Measurements from ENCODE around the gene UBTD1. TPM values are rescaled to one million over a fixed set of nuclear protein-coding genes. Genes with fewer than 3 reads are reported as not detected.
A peak's percentile ranks its signal among the peaks of the same experiment; 100 is the strongest.
"Not testable (repeated sequence)": the region's sequence is repeated elsewhere in the genome, so short reads cannot be mapped to it uniquely, and the experiment has no call there.

Gene UBTD1
- total RNA-seq, 1 experiment from 2014 or later, result 10.6 TPM

GRCh38 chr10:97562329-97562728, 63.6 kb downstream of the UBTD1 start:
- not testable (repeated sequence) for DNase-seq (ENCODE audit: low spot score)

DNA sequence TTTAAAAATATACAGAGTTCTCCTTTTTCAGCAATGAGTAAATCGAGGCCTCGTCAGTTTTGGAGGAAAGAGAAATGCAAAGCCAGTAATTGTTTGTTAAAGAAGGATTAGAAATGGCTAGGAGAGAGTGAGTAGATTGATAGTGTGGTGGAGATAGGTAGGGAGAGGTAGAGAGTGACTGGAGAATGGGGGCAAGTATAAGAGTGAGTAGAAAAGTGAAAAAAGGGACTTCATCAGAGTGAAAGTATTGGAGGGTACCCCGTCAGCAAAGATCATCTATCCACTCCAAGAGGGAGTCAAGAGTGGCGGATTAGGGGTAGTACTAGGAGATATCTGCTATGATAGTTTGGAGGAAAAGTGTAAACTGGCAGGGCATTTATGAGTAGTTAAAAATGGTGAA, 64.6 kb downstream of the UBTD1 start:
- no peak for DNase-seq (ENCODE audit: low spot score)

GRCh38 chr10:97564776-97565175, 66.1 kb downstream of the UBTD1 start:
- no peak for DNase-seq (ENCODE audit: low spot score)

DNA sequence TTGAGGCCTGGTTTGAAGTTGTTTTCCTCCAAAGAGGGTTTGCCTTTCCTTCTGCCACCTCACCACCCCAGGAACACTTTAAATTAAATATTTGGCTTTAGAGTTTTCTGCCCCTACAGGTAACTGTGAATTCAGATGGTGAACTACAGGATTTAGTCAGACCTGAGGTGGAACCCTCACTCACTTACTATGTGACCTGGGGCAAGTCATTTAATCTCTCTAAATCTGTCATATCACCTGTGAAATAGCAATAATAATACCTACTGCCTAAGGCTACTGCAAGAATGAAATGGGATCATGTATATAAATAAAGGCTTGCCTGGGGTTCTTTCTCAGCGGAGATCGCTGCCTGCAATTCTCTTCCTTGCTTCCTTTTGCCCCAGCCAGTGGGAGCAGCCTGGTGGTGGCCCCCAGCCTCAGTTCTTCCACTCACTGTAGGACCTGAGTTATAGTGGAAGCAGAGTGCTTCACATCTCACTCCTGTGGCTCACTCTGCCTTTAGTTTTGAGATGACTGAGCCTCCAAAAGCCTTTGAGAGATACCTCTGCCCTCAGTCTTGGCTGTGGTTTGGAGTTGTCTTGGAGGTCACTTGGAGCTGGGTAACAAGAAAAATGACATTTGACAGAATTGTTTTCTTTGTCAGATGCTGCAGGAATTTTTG, 67.7 kb downstream of the UBTD1 start:
- DNase-seq (ENCODE audit: low spot score), result no peak

DNA sequence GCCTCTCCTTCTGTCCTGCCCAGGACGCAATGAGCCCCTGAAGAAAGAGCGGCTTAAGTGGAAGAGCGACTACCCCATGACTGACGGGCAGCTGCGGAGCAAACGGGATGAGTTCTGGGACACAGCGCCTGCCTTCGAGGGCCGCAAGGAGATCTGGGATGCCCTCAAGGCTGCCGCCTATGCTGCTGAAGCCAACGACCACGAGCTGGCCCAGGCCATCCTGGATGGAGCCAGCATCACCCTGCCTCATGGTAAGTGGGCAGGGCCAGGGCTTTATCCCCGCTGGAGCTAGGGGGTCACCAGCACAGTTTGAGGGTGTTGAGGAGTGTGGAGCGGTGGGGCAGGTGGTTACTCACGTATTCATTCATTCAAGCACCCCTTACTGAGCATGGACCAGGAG, 69.2 kb downstream of the UBTD1 start:
- DNase-seq (ENCODE audit: low spot score), result no peak

DNA sequence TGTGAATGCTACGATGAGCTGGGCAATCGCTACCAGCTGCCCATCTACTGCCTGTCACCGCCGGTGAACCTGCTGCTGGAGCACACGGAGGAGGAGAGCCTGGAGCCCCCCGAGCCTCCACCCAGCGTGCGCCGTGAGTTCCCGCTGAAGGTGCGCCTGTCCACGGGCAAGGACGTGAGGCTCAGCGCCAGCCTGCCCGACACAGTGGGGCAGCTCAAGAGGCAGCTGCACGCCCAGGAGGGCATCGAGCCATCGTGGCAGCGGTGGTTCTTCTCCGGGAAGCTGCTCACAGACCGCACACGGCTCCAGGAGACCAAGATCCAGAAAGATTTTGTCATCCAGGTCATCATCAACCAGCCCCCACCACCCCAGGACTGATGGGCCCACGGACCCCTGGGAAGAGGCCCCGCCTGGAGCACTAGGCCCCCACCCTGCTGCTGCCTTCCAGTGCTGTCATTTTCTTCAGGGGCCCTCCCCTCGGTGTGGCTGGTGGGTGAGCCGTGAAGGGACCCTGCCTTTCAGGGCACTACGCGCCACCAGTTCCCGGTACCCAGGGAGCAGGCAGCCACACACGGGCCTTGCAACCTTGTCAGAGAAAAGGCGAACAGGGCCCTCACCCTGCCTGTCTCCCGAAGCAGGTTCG, 71.5 kb downstream of the UBTD1 start:
- no peak for DNase-seq (ENCODE audit: low spot score)

DNA sequence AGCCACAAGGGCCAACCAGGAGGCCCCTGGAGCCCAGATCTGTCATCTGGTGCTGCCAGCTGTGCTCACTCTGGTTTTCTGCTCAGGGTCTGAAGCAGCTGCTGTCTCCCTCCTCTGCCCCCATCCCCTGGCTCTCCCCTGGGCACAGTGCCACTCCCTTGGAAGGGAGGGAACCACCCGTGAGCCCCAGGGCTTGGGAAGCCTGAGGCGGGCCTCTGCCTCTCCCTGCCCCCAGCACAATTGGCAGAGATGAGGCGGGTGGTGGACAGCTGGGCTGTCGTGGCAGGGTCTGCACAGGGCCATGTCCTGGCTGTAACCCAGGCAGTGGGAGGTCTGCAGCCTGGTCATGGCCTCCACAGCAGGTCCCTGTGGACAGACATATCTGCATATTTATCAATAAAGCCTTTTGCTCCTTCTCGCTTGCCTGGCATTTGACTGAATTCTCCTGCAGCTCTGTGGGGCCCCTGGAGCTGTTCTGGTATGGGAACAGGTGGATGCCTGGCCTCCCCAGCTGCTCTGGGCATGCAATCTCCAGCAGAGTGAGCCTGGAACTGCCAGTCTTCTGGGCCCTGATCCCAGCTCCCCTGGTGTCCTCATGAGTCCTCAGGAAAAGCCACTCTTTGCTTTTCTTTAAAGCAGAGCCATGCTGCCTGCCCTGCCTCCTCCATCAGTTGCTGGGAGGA, 72.2 kb downstream of the UBTD1 start:
- no peak for DNase-seq (ENCODE audit: low spot score)

- no peak for DNase-seq (ENCODE audit: low spot score)
These were observed 72.9 kb downstream of the UBTD1 start for GRCh38 chr10:97571622-97572021.

DNA sequence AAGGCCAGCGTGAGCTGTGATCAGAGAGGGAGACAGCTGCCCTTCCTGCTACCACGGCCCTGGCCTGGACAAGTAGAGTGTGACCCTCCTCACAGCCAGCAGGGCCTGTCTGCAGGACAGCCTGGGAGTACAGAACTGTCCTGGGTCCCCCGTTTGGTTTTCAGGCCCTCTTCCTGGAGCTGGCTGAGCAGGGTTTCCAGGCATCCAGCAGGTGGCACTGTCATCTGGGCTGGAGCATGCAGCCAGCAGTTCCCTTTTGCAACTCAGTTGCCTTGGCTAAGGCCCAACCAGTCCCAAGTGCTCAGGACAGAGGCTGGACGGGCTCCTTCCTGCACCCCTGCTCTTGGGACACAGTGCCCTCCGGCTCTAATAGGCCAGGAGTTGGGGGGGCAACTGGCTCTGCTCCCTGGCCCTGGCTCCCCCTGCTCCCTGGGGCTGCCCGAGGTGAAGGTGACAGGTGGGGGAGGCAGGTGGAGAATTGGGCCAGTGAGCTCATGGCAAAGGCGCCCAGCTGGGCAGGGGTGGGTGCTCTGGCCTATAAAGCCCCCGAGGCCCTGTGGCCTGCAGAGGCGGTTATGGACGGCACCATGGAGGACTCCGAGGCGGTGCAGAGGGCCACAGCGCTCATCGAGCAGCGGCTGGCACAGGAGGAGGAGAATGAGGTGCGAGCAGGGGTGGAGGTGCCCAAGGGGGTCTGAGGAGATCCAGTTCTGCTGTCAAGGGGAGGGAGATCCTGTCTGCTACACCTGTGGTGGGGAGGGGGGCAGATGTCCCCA, 73.7 kb downstream of the UBTD1 start, which contains the start of gene ANKRD2:
Gene ANKRD2 (plus strand): TSS at position 566 of the 776 bp plus-strand sequence. CDS start 10 bp downstream, at position 576.
- peak; percentile 71 for DNase-seq (ENCODE audit: low spot score)

DNA sequence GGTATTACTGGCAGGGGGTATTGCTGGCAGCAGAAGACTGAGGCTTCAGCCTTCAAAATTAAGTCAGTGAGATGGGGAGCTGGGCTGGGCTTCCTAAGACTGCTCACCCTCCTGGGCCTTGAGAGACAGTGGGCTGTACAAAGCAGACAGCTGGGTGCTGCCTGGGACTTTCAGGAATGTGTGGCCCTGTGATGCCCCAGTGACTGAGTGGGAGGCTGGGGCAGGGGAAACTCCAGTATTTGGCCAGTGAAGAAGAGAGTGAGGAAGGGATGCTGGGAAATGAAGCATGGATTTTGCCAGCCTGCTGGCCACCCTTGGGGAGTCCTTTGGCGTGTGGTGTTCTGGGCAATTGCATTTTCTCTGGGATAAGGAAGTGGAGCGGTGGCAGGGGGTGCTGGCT, 74.3 kb downstream of the UBTD1 start:
- DNase-seq (ENCODE audit: low spot score), result no peak

DNA sequence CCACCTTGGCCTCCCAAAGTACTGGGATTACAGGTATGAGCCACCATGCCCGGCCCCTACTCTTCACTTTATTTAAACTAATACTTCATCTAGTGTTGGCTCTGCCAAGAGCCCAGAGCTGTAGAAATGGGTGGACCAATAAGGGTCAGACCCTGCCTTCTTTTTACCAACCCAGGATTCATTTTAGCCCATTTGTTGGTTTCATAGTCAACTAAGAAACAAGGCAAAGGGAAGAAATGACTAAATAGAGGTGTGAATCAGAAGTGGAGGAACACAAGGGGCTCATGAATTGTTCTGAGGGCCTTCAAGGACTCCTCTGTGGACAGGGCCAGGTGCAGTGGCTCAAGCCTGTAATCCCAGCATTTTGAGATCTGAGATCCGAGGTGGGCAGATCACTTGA, 74.9 kb downstream of the UBTD1 start:
- DNase-seq (ENCODE audit: low spot score), result no peak

- peak; percentile 97 for DNase-seq (ENCODE audit: low spot score)
These were observed 75.8 kb downstream of the UBTD1 start for GRCh38 chr10:97574374-97575126.

DNA sequence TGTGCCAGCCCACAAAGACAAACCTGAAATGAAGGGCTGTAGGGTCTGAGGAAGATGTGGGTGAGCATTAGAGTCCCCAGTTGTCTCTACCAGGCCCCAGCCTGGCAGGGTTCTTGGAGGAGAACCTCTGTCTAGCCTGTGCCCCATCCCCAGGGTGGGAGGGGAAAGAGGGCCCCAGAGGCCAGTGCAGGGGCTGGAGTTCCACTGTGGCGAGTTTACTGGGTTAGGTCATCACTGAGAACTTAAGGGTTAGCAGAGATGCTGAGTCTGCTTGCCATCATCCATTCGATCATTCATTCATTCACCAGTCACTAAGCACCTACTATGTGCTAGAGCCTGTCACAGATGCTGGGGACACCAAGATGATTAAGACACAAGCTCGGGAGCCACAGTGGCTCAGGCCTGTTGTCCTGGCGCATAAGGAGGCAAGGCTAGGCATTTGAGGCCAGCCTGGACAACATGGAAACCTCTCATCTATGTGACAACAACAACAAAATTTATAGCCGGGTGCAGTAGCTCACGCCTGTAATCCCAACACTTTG, 76.5 kb downstream of the UBTD1 start:
- DNase-seq (ENCODE audit: low spot score), result no peak

GRCh38 chr10:97576487-97576886, 77.8 kb downstream of the UBTD1 start:
- DNase-seq (ENCODE audit: low spot score), result not testable (repeated sequence)

DNA sequence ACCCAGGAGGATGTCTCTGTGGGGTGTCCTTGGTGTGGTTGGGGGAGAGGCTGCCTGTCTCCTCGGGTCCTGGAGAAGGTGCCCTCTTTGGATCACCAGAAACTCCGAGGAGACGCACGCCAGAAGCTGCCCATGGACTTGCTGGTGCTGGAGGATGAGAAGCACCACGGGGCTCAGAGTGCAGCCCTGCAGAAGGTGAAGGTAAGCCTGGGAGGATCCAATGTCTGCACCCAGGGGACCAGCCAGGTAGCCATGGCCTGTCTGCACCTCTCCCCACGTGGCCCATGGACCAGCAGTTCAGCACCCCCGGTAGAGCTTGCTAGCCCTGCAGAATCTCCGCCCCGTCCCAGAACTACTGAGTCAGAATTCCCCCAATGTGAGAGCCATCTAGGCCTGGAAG, 79.0 kb downstream of the UBTD1 start:
- no peak for DNase-seq (ENCODE audit: low spot score)

- DNase-seq (ENCODE audit: low spot score), result no peak
These were observed 79.6 kb downstream of the UBTD1 start for GRCh38 chr10:97578171-97578844.

DNA sequence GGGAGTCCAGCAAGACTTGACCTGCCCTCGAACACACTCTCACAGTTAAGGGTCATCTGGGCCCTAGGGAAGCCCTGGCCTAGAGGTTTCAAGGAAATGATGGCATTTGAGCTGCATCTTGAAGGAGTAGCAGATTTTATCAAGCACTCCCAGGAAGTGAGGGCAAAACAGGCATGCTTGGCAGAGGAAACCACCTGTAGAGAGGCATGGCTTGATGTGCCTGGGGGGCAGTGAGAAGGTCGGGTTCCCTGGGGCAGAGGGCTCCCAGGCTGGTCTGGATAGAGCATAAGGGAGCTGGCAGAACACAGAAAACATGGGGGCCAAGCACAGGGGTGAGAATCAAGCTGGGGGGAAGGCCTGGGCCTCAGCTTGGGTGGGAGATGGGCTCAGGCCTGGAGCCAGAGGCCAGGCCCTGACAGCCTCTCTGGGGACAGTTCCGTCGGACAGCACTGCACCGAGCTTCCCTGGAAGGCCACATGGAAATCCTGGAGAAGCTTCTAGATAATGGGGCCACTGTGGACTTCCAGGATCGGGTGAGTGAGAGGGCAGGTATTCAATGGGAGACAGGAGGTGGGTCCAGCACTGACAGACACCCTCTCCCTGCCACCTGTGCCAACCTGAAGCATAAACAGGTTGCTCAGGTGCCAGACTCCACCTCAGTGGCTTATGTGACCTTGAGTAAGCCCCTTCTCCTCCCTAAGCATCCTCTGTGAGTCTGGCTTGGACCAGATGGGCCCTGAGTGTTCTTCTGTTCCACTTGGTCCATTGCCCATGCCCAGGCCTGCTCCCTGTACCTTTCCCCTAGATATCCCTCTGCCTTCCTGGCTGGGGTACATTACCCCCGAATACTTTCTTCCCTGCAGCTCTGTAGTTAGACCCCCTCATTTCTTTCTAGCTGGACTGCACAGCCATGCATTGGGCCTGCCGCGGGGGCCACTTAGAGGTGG, 82.0 kb downstream of the UBTD1 start:
- DNase-seq (ENCODE audit: low spot score), result no peak

DNA sequence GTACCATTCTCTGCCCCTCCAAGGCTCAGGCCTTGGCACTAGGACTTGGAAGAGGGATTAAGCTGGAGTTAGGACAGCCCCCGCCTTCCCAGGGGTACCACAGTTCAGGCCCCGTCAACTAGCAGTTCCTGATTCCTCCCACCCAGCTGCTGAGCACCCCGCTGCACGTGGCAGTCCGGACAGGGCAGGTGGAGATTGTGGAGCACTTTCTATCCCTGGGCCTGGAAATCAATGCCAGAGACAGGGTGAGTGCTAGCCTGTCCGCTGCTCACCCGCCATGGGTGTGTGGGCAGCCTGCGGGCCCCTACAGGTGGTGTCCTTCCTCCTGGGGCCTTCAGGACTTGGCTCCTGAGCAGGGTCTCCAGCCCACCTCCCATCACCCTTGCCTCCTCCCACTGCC, 83.4 kb downstream of the UBTD1 start:
- DNase-seq (ENCODE audit: low spot score), result no peak

DNA sequence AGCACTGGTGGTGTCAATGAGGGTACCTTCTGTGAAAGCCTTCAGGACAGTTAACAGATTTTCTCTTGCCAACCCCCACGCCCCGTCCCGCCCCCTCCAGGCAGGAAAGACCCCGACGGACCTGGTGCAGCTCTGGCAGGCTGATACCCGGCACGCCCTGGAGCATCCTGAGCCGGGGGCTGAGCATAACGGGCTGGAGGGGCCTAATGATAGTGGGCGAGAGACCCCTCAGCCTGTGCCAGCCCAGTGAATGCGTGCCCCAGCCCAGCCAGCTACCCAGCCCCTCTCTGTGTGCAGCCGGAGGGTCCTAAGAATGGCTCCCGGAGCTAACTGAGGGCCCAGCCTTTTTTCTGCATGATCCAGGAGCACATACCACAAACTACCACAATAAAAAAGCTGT, 84.8 kb downstream of the UBTD1 start:
- DNase-seq (ENCODE audit: low spot score), result no peak

Measured in H4 (cell line).